ENCODE results near the gene TFF1.

TFF1 gene

GRCh38 chr21:42315296-42315891 lies 50.9 kb downstream of the TFF1 start, which contains the start of gene TFF3:
Gene TFF3 (minus strand): TSS chr21:42315409. CDS start chr21:42315374, 35 bp downstream.
- TF ChIP-seq RARB (CRISPR knock-in tag; IDR thresholded peaks at IDR 0.05) = no peak
- no peak for TF ChIP-seq POU6F1 (CRISPR knock-in tag; IDR thresholded peaks at IDR 0.05; ENCODE audit: borderline replicate concordance, low read depth)
- TF ChIP-seq CSRNP3 (CRISPR knock-in tag; IDR thresholded peaks at IDR 0.05) = no peak
- no peak for TF ChIP-seq GLIS3 (CRISPR knock-in tag; IDR thresholded peaks at IDR 0.05)
- TF ChIP-seq PPARA (CRISPR knock-in tag; IDR thresholded peaks at IDR 0.05; ENCODE audit: borderline replicate concordance) = no peak
- no peak for TF ChIP-seq ESRRG (CRISPR knock-in tag; IDR thresholded peaks at IDR 0.05)
- TF ChIP-seq ISL1 (CRISPR knock-in tag; IDR thresholded peaks at IDR 0.05) = no peak
- no peak for ATAC-seq

- TF ChIP-seq ZNF565 (CRISPR knock-in tag; conservative IDR thresholded peaks at IDR 0.05; ENCODE audit: low read depth) (no peak), POU6F1 (CRISPR knock-in tag; IDR thresholded peaks at IDR 0.05; ENCODE audit: borderline replicate concordance, low read depth) (no peak), SNAI2 (CRISPR knock-in tag; IDR thresholded peaks at IDR 0.05) (no peak), BACH2 (CRISPR knock-in tag; IDR thresholded peaks at IDR 0.05; ENCODE audit: borderline replicate concordance) (no peak), CSDC2 (CRISPR knock-in tag; IDR thresholded peaks at IDR 0.05) (no peak), ARNTL (CRISPR knock-in tag; IDR thresholded peaks at IDR 0.05; ENCODE audit: borderline replicate concordance, low read depth) (no peak), ZFP30 (CRISPR knock-in tag; IDR thresholded peaks at IDR 0.05) (no peak), TSHZ2 (CRISPR knock-in tag; IDR thresholded peaks at IDR 0.05) (no peak), CREB5 (CRISPR knock-in tag; IDR thresholded peaks at IDR 0.05; ENCODE audit: low read depth) (no peak), ZFP3 (CRISPR knock-in tag; IDR thresholded peaks at IDR 0.05) (no peak), ZNF8 (CRISPR knock-in tag; IDR thresholded peaks at IDR 0.05) (no peak), CSRNP3 (CRISPR knock-in tag; IDR thresholded peaks at IDR 0.05) (no peak)
- ATAC-seq = no peak
These were observed 51.6 kb downstream of the TFF1 start for GRCh38 chr21:42314616-42315295.

GRCh38 chr21:42313501-42313969 lies 52.8 kb downstream of the TFF1 start:
- no peak for ATAC-seq
- no peak for TF ChIP-seq PATZ1 (CRISPR knock-in tag; IDR thresholded peaks at IDR 0.05; ENCODE audit: borderline replicate concordance)
- TF ChIP-seq SNAI2 (CRISPR knock-in tag; IDR thresholded peaks at IDR 0.05) = no peak
- TF ChIP-seq BACH2 (CRISPR knock-in tag; IDR thresholded peaks at IDR 0.05; ENCODE audit: borderline replicate concordance) = no peak
- no peak for TF ChIP-seq POU6F1 (CRISPR knock-in tag; IDR thresholded peaks at IDR 0.05; ENCODE audit: borderline replicate concordance, low read depth)
- TF ChIP-seq ISL1 (CRISPR knock-in tag; IDR thresholded peaks at IDR 0.05) = no peak
- no peak for TF ChIP-seq TSHZ2 (CRISPR knock-in tag; IDR thresholded peaks at IDR 0.05)

All from SK-N-SH treated with all-trans-retinoic acid at 6 μM for 48 hours (cell line).